LNCAP (cell line): ENCODE results near the gene ZNF451.

Experiments
- TF ChIP-seq, protein P1 (sequence below): fragments of 450-650 bp; IDR thresholded peaks from 2 replicates; pipeline ENCODE4 v1.5.1; 2017; ENCODE audit warnings: mild to moderate bottlenecking

The ZNF451 gene

DNA sequence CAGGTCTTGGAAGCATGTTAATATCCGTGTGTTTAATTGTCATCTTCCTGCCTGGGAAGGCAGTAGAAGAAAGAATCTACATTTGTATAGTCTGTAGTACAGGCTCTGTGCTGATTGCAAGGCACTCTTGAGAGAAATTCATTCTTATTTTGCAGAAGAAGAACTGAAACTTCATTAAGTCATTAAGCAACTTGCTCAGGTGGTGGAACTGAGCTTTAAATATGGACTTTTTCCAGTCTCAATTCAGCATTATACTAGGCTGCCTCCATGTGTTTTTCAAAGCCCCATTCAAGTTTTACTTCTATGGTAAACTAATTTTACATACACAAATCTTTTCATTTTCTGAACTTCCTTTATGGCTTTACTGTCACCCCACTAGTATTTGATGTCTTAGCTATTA lies 18.7 kb downstream of the ZNF451 start:
- TF ChIP-seq, protein P1, sequence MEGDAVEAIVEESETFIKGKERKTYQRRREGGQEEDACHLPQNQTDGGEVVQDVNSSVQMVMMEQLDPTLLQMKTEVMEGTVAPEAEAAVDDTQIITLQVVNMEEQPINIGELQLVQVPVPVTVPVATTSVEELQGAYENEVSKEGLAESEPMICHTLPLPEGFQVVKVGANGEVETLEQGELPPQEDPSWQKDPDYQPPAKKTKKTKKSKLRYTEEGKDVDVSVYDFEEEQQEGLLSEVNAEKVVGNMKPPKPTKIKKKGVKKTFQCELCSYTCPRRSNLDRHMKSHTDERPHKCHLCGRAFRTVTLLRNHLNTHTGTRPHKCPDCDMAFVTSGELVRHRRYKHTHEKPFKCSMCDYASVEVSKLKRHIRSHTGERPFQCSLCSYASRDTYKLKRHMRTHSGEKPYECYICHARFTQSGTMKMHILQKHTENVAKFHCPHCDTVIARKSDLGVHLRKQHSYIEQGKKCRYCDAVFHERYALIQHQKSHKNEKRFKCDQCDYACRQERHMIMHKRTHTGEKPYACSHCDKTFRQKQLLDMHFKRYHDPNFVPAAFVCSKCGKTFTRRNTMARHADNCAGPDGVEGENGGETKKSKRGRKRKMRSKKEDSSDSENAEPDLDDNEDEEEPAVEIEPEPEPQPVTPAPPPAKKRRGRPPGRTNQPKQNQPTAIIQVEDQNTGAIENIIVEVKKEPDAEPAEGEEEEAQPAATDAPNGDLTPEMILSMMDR: no peak

DNA sequence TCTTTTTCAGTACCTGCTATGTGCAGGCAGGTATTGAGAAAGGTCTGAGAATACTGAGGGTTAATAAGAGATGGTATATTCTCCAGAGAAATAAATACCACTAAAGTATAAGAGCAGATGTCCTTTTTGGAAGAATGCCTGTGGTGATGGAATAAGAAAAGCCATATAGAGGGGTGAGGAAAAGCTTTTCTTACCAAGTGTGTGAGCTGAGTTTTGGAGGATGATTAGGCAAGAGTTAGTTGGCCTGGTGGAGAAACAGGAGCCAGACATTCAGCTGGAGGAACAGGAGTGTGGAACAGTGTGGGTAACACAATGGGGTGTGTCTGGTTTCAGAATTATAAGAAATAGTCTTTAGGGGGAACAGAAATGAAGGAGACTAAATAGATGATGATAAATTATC lies 19.9 kb downstream of the ZNF451 start:
- TF ChIP-seq, protein P1: no peak

DNA sequence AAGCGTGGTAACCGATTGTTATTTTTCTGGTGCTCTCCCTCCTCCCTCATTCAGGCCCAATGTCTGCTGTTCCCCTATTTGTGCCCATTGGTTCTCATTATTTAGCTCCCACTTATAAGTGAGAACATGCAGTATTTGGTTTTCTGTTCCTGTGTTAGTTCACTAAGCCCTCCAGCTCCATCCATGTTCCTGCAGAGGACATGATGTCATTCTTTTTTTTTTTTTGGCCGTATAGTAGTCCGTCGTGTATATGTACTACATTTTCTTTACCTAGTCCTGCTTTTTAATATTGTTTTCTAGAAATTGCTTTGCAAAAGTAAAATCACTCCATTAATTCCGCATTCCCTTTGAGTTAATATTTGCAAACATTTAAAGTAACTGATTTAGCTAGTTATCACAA lies 23.1 kb downstream of the ZNF451 start:
- TF ChIP-seq, protein P1: no peak

DNA sequence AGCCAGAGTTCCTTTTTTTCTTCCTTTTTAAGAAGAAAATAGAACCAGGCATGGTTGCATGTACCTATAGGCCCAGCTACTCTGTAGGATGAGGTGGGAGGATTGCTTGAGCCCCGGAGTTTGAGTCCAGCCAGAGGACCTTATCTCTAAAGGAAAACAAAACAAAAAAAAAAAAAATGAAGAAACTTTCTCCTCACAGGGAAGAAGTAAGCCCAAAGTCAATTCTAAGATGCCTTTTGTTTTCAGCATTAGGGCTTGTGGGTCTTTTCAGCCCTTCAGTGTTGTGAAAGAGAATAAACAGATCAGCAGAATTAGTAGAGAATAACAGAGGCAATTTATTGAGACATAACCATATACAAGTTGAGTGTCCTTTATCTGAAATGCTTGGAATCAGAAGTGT lies 26.8 kb downstream of the ZNF451 start:
- TF ChIP-seq, protein P1: no peak

DNA sequence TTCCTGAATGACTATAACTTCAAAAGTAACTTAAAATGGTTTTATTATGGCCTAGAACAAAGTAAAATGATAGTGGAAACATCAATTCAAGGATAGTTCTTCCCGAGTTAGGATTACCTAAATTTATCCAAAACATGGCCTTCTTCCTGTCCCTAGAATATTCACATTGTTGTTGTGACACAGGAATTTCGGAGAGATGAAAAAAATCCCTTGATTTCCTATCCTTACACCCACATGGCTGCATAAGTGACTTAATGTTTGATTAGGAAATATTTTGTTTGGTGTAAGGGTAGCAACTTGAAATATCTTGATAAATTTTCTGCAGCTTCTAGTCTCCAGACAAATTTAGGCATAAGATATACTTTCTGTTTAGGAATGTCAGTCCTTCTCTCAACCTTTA lies 27.8 kb downstream of the ZNF451 start:
- TF ChIP-seq, protein P1: no peak

DNA sequence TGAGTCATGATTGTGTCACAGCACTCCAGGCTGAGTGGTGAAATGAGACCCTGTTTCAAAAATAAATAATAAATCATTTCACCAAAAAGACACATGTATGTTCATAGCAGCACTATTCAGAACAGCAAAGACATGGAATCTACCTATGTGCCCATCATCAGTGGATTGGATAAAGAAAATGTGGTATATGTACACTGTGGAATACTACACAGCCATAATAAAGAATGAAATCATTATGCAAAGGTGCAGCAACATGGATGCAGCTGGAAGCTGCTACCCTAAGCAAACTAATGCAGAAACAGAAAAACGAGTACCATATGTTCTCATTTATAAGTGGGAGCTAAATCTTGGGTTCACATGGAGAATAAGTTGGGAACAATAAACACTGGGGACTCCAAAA lies 33.1 kb downstream of the ZNF451 start:
- TF ChIP-seq, protein P1: no peak

DNA sequence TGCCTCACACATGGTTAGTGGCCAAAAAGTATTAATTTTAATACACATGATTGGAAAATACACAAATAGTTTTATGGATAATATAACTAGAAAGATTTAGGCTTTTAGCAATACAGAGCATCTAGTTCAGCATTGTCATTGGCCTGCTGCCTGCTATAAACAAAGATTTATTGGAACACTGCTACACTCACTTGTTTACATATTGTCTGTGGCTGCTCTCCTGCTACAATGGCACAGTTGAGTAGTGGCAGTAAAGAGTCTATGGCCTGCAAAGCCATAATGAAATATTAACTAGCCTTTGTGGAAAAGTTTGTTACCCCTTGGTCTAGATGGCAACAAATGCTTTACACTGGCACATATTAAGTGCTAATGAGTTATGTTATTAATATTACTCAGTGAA lies 37.8 kb downstream of the ZNF451 start:
- TF ChIP-seq, protein P1: no peak

DNA sequence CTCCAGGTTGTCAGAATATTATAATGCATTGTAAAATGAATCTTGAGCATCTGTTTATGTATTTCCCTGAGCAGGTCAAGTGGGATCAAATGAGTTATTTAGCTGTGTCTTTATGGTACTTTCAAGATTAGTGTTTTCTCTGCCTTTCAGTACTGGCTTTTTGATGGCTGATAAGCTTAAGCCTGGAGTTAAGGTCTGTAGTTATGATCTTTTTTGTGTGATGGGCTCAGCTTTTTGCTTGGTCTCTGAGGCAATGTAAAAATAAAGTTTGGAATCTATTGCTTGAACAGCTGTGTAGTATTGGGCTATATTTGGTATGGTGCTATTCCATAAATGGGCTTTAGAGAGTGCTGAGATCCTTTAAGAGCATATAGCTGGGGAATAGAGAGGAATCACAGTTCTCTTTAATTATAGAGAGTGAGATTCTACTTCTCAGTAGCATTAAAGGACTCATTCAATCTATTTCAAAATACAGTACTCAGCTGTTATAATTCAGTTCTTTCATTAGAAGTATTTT lies 40.7 kb downstream of the ZNF451 start:
- TF ChIP-seq, protein P1: no peak
